WTC11 (cell line): Measurements from ENCODE around the gene KDM5B. TPM values are rescaled to one million over a fixed set of nuclear protein-coding genes. Genes with fewer than 3 reads are reported as not detected.

ENCODE experiments used
- EMX1 ChIP-seq: fragments of 250-450 bp; sonication (Bioruptor Pico); IDR thresholded peaks from 2 replicates; pipeline ENCODE4 v1.8.0; 2021; ENCODE audit warnings: mild to moderate bottlenecking
- ESRRA ChIP-seq: sonication (generic); formaldehyde crosslinking; IDR thresholded peaks from 2 replicates; pipeline ENCODE4 v1.8.1; 2022; ENCODE audit warnings: mild to moderate bottlenecking, missing genetic modification reagents, borderline replicate concordance
- FOXP1 ChIP-seq: sonication (generic); formaldehyde crosslinking; IDR thresholded peaks from 2 replicates; pipeline ENCODE4 v1.8.0; 2022; ENCODE audit warnings: missing genetic modification reagents, mild to moderate bottlenecking, moderate library complexity, borderline replicate concordance
- GRHL2 ChIP-seq: fragments of 250-450 bp; sonication (Bioruptor Pico); IDR thresholded peaks from 2 replicates; pipeline ENCODE4 v1.8.0; 2022; ENCODE audit warnings: mild to moderate bottlenecking, moderate library complexity; ENCODE audit not compliant: insufficient replicate concordance, severe bottlenecking
- JAZF1 ChIP-seq: fragments of 250-450 bp; sonication (Bioruptor Pico); IDR thresholded peaks from 2 replicates; pipeline ENCODE4 v1.9.0; 2021; ENCODE audit warnings: moderate library complexity, mild to moderate bottlenecking, inconsistent platforms
- MYBL2 ChIP-seq: sonication (generic); formaldehyde crosslinking; IDR thresholded peaks from 2 replicates; pipeline ENCODE4 v1.8.1; 2023; ENCODE audit warnings: mild to moderate bottlenecking, moderate library complexity, missing genetic modification reagents
- NFATC4 ChIP-seq: fragments of 250-450 bp; sonication (Bioruptor Pico); IDR thresholded peaks from 2 replicates; pipeline ENCODE4 v1.9.0; 2021; ENCODE audit warnings: mild to moderate bottlenecking
- SOX15 ChIP-seq: fragments of 250-450 bp; sonication (Bioruptor Pico); IDR thresholded peaks from 2 replicates; pipeline ENCODE4 v1.9.0; 2021; ENCODE audit warnings: mild to moderate bottlenecking
- SP1 ChIP-seq: sonication (generic); formaldehyde crosslinking; conservative IDR thresholded peaks from 2 replicates; pipeline ENCODE4 v1.8.1; 2022; ENCODE audit warnings: missing genetic modification reagents
- STAT6 ChIP-seq: sonication (generic); formaldehyde crosslinking; conservative IDR thresholded peaks from 2 replicates; pipeline ENCODE4 v1.8.1; 2023; ENCODE audit warnings: mild to moderate bottlenecking, low read depth, missing genetic modification reagents, moderate library complexity
- USF1 ChIP-seq: sonication (generic); formaldehyde crosslinking; IDR thresholded peaks from 2 replicates; pipeline ENCODE4 v1.8.0; 2022; ENCODE audit warnings: mild to moderate bottlenecking, missing genetic modification reagents
- USF2 ChIP-seq: sonication (generic); formaldehyde crosslinking; IDR thresholded peaks from 2 replicates; pipeline ENCODE4 v1.8.1; 2023; ENCODE audit warnings: mild to moderate bottlenecking, missing genetic modification reagents, moderate library complexity
- ZNF138 ChIP-seq: sonication (generic); formaldehyde crosslinking; conservative IDR thresholded peaks from 2 replicates; pipeline ENCODE4 v1.8.1; 2022; ENCODE audit warnings: mild to moderate bottlenecking, moderate library complexity, missing genetic modification reagents
- ZSCAN18 ChIP-seq: fragments of 250-450 bp; sonication (Bioruptor Pico); IDR thresholded peaks from 2 replicates; pipeline ENCODE4 v2.1.2; 2022; ENCODE audit warnings: mild to moderate bottlenecking, moderate library complexity
- total RNA-seq: library from RNA; stranded (reverse); gene quantifications from 3 replicates; pipeline ENCODE4 v1.2.3, GENCODE V29; 2021
- TF ChIP-seq, protein P1 (sequence below): sonication (generic); formaldehyde crosslinking; IDR thresholded peaks from 2 replicates; pipeline ENCODE4 v1.8.1; 2022; ENCODE audit warnings: missing genetic modification reagents, borderline replicate concordance
- TF ChIP-seq, protein P2 (sequence below): sonication (generic); formaldehyde crosslinking; IDR thresholded peaks from 2 replicates; pipeline ENCODE4 v1.8.1; 2022; ENCODE audit warnings: mild to moderate bottlenecking, missing genetic modification reagents, moderate library complexity, borderline replicate concordance
- TF ChIP-seq, protein P3 (sequence below): sonication (generic); formaldehyde crosslinking; IDR thresholded peaks from 2 replicates; pipeline ENCODE4 v1.8.1; 2023; ENCODE audit warnings: mild to moderate bottlenecking, missing genetic modification reagents
- TF ChIP-seq, protein P4 (sequence below): sonication (generic); formaldehyde crosslinking; IDR thresholded peaks from 2 replicates; pipeline ENCODE4 v1.8.1; 2023; ENCODE audit warnings: mild to moderate bottlenecking, missing genetic modification reagents, borderline replicate concordance

The KDM5B gene
- total RNA-seq, 1 experiment from 2014 or later, result 222 TPM

- TF ChIP-seq, protein P1, sequence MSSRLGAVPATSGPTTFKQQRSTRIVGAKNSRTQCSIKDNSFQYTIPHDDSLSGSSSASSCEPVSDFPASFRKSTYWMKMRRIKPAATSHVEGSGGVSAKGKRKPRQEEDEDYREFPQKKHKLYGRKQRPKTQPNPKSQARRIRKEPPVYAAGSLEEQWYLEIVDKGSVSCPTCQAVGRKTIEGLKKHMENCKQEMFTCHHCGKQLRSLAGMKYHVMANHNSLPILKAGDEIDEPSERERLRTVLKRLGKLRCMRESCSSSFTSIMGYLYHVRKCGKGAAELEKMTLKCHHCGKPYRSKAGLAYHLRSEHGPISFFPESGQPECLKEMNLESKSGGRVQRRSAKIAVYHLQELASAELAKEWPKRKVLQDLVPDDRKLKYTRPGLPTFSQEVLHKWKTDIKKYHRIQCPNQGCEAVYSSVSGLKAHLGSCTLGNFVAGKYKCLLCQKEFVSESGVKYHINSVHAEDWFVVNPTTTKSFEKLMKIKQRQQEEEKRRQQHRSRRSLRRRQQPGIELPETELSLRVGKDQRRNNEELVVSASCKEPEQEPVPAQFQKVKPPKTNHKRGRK (CRISPR knock-in tag), result no peak
- no peak for TF ChIP-seq JAZF1 (CRISPR knock-in tag)
- no peak for TF ChIP-seq ZSCAN18 (CRISPR knock-in tag)
- TF ChIP-seq, protein P2, sequence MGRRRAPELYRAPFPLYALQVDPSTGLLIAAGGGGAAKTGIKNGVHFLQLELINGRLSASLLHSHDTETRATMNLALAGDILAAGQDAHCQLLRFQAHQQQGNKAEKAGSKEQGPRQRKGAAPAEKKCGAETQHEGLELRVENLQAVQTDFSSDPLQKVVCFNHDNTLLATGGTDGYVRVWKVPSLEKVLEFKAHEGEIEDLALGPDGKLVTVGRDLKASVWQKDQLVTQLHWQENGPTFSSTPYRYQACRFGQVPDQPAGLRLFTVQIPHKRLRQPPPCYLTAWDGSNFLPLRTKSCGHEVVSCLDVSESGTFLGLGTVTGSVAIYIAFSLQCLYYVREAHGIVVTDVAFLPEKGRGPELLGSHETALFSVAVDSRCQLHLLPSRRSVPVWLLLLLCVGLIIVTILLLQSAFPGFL, result no peak
- TF ChIP-seq MYBL2 (CRISPR knock-in tag), result 0 out of 2 replicates have a peak, but pooled peaks have one; percentile 36
- TF ChIP-seq SOX15 (CRISPR knock-in tag), result no peak
- TF ChIP-seq, protein P3, sequence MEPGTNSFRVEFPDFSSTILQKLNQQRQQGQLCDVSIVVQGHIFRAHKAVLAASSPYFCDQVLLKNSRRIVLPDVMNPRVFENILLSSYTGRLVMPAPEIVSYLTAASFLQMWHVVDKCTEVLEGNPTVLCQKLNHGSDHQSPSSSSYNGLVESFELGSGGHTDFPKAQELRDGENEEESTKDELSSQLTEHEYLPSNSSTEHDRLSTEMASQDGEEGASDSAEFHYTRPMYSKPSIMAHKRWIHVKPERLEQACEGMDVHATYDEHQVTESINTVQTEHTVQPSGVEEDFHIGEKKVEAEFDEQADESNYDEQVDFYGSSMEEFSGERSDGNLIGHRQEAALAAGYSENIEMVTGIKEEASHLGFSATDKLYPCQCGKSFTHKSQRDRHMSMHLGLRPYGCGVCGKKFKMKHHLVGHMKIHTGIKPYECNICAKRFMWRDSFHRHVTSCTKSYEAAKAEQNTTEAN (CRISPR knock-in tag), result no peak
- TF ChIP-seq FOXP1 (CRISPR knock-in tag), result peak; percentile 74; the same call in 1 of the 2 replicates
- no peak for TF ChIP-seq NFATC4 (CRISPR knock-in tag)
- TF ChIP-seq EMX1 (CRISPR knock-in tag), result no peak
- no peak for TF ChIP-seq ESRRA (CRISPR knock-in tag)
- TF ChIP-seq USF2 (CRISPR knock-in tag), result 0 out of 2 replicates have a peak, but pooled peaks have one; percentile 7
- TF ChIP-seq, protein P4, sequence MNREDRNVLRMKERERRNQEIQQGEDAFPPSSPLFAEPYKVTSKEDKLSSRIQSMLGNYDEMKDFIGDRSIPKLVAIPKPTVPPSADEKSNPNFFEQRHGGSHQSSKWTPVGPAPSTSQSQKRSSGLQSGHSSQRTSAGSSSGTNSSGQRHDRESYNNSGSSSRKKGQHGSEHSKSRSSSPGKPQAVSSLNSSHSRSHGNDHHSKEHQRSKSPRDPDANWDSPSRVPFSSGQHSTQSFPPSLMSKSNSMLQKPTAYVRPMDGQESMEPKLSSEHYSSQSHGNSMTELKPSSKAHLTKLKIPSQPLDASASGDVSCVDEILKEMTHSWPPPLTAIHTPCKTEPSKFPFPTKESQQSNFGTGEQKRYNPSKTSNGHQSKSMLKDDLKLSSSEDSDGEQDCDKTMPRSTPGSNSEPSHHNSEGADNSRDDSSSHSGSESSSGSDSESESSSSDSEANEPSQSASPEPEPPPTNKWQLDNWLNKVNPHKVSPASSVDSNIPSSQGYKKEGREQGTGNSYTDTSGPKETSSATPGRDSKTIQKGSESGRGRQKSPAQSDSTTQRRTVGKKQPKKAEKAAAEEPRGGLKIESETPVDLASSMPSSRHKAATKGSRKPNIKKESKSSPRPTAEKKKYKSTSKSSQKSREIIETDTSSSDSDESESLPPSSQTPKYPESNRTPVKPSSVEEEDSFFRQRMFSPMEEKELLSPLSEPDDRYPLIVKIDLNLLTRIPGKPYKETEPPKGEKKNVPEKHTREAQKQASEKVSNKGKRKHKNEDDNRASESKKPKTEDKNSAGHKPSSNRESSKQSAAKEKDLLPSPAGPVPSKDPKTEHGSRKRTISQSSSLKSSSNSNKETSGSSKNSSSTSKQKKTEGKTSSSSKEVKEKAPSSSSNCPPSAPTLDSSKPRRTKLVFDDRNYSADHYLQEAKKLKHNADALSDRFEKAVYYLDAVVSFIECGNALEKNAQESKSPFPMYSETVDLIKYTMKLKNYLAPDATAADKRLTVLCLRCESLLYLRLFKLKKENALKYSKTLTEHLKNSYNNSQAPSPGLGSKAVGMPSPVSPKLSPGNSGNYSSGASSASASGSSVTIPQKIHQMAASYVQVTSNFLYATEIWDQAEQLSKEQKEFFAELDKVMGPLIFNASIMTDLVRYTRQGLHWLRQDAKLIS (CRISPR knock-in tag), result 0 out of 2 replicates have a peak, but pooled peaks have one; percentile 28
- no peak for TF ChIP-seq STAT6 (CRISPR knock-in tag)
- TF ChIP-seq SP1 (CRISPR knock-in tag), result peak; percentile 30
- TF ChIP-seq USF1 (CRISPR knock-in tag), result no peak; the same call in 1 of the 2 replicates
- TF ChIP-seq ZNF138 (CRISPR knock-in tag), result 0 out of 2 replicates have a peak, but pooled peaks have one; percentile 15
- no peak for TF ChIP-seq GRHL2 (CRISPR knock-in tag)
Observed at GRCh38 chr1:202710070-202711045, 97.9 kb downstream of the KDM5B start, which contains the start of gene SYT2 (continued).
